Measurements from ENCODE around the gene CD247. TPM values are rescaled to one million over a fixed set of nuclear protein-coding genes. Genes with fewer than 3 reads are reported as not detected.
A peak's percentile ranks its signal among the peaks of the same experiment; 100 is the strongest.

Gene CD247
- total RNA-seq, 1 donor from 2014 or later: 1.3 TPM

- H2AFZ ChIP-seq (replicated peaks): no peak overlapping the region
- Mint-ChIP-seq H3K9me3 (no peaks in the 10 kb centered on the region), H3K27ac (no peak overlapping the region), H3K36me3 (no peaks in the 10 kb centered on the region), H3K4me1 (peaks cover 63% of the 10 kb centered on the region), H3K27me3 (ENCODE audit: insufficient read depth, low read depth) (peaks cover 4% of the 10 kb centered on the region), H3K4me3 (no peak overlapping the region)
- no peak overlapping the region for H3K4me2 ChIP-seq
- no peaks in the 10 kb centered on the region for H3K79me2 ChIP-seq (ENCODE audit: low read depth)
- DNase-seq (ENCODE audit: low spot score): no peak
- no peaks in the 10 kb centered on the region for H3K36me3 ChIP-seq
- H3K9ac ChIP-seq: no peak overlapping the region
- H3K4me3 ChIP-seq: no peak overlapping the region
- H4K20me1 ChIP-seq (ENCODE audit: low read depth): no peaks in the 10 kb centered on the region
- peaks cover 36% of the 10 kb centered on the region for H3K4me1 ChIP-seq
- no peaks in the 10 kb centered on the region for H3K27me3 ChIP-seq
- peaks cover 20% of the 10 kb centered on the region for H3F3A ChIP-seq (ENCODE audit: low read depth)
- H3K9me3 ChIP-seq (ENCODE audit: low read depth): no peaks in the 10 kb centered on the region
- TF ChIP-seq EZH2phosphoT487 (IDR thresholded peaks at IDR 0.05): no peak
- TF ChIP-seq EZH2 (IDR thresholded peaks at IDR 0.05): no peak
- TF ChIP-seq CTCF (IDR thresholded peaks at IDR 0.05): no peak
- H3K27ac ChIP-seq: no peak overlapping the region
These were observed 18.6 kb downstream of the CD247 start for GRCh38 chr1:167499664-167500101.

- H3K4me1 ChIP-seq: peaks cover 30% of the 10 kb centered on the region
- H3F3A ChIP-seq (ENCODE audit: low read depth): peaks cover 15% of the 10 kb centered on the region
- no peak overlapping the region for H3K27ac ChIP-seq
- no peaks in the 10 kb centered on the region for H3K9me3 ChIP-seq (ENCODE audit: low read depth)
- Mint-ChIP-seq H3K27me3 (ENCODE audit: insufficient read depth, low read depth) (peaks cover 4% of the 10 kb centered on the region), H3K4me1 (peaks cover 59% of the 10 kb centered on the region), H3K27ac (no peak overlapping the region), H3K4me3 (no peak overlapping the region), H3K9me3 (no peaks in the 10 kb centered on the region), H3K36me3 (no peaks in the 10 kb centered on the region)
- H3K36me3 ChIP-seq: no peaks in the 10 kb centered on the region
- H3K4me2 ChIP-seq: no peak overlapping the region
- no peak overlapping the region for H2AFZ ChIP-seq (replicated peaks)
- H4K20me1 ChIP-seq (ENCODE audit: low read depth): no peaks in the 10 kb centered on the region
- TF ChIP-seq EZH2 (IDR thresholded peaks at IDR 0.05) (no peak), EZH2phosphoT487 (IDR thresholded peaks at IDR 0.05) (no peak), CTCF (IDR thresholded peaks at IDR 0.05) (no peak)
- DNase-seq (ENCODE audit: low spot score): no peak
- no peaks in the 10 kb centered on the region for H3K79me2 ChIP-seq (ENCODE audit: low read depth)
- H3K27me3 ChIP-seq: no peaks in the 10 kb centered on the region
- no peak overlapping the region for H3K9ac ChIP-seq
- no peak overlapping the region for H3K4me3 ChIP-seq
These were observed 19.2 kb downstream of the CD247 start for GRCh38 chr1:167499106-167499505.

GRCh38 chr1:167496797-167497619 lies 21.3 kb downstream of the CD247 start:
- Histone ChIP-seq H3K79me2 (ENCODE audit: low read depth) (no peaks in the 10 kb centered on the region), H3F3A (ENCODE audit: low read depth) (peaks cover 6% of the 10 kb centered on the region), H3K4me1 (peaks cover 17% of the 10 kb centered on the region), H3K27ac (no peak overlapping the region), H3K27me3 (no peaks in the 10 kb centered on the region), H3K36me3 (no peaks in the 10 kb centered on the region), H4K20me1 (ENCODE audit: low read depth) (no peaks in the 10 kb centered on the region), H3K4me3 (no peak overlapping the region), H3K9ac (no peak overlapping the region), H3K9me3 (ENCODE audit: low read depth) (no peaks in the 10 kb centered on the region), H2AFZ (replicated peaks) (no peak overlapping the region), H3K4me2 (no peak overlapping the region)
- peaks cover 4% of the 10 kb centered on the region for H3K27me3 Mint-ChIP-seq (ENCODE audit: insufficient read depth, low read depth)
- peak overlapping the region; percentile 82 for H3K27ac Mint-ChIP-seq
- H3K4me1 Mint-ChIP-seq: peaks cover 53% of the 10 kb centered on the region
- no peaks in the 10 kb centered on the region for H3K9me3 Mint-ChIP-seq
- TF ChIP-seq EZH2phosphoT487 (IDR thresholded peaks at IDR 0.05) (no peak), EZH2 (IDR thresholded peaks at IDR 0.05) (no peak), CTCF (IDR thresholded peaks at IDR 0.05) (no peak)
- H3K4me3 Mint-ChIP-seq: no peak overlapping the region
- no peak for DNase-seq (ENCODE audit: low spot score)
- no peaks in the 10 kb centered on the region for H3K36me3 Mint-ChIP-seq
